Naive thymus-derived CD8-positive, alpha-beta T cell (primary cell): Measurements from ENCODE around the gene MAP3K5. TPM values are rescaled to one million over a fixed set of nuclear protein-coding genes. Genes with fewer than 3 reads are reported as not detected.
A peak's percentile ranks its signal among the peaks of the same experiment; 100 is the strongest.

Source experiments
- ATAC-seq, 2 donors: fragments of 150-1000 bp; cut with Tn5 transposase in 1 of 2; sonication (Bioruptor Pico), chemical (Tn5 transposase) in 1 of 2; 1 replicate in 1 of 2; 2 replicates in 1 of 2; pipeline ENCODE4 v1.10.0; 2021; ENCODE audit warnings: mild to moderate bottlenecking in 2 of 2, moderate library complexity in 2 of 2
- POLR2A ChIA-PET: fragments of 350-600 bp; sonication (Branson Sonifier 250); formaldehyde crosslinking; loops from one replicate; lab custom pipeline; 2021; ENCODE audit warnings: antibody characterized with exemption; lab: Charles Lee
- DNase-seq, 10 donors: peaks; one replicate each; pipeline versions ENCODE4 v3.0.0 to v3.0.0-alpha.2; 2020 to 2022
- H3K27ac Mint-ChIP-seq, 10 donors: one replicate each; pipeline ENCODE4 v1.8.0; 2020 to 2022; ENCODE audit warnings: mild to moderate bottlenecking in 10 of 10, mixed read lengths in 10 of 10, moderate library complexity in 4 of 10, inconsistent platforms in 1 of 10
- H3K27me3 Mint-ChIP-seq, 5 donors: one replicate each; pipeline ENCODE4 v1.8.0; 2021 to 2022; ENCODE audit warnings: mixed read lengths in 5 of 5
- H3K36me3 Mint-ChIP-seq, 3 donors: one replicate each; pipeline ENCODE4 v1.8.0; 2020 to 2022; ENCODE audit warnings: mixed read lengths in 3 of 3, mild to moderate bottlenecking in 2 of 3, inconsistent platforms in 1 of 3
- H3K4me1 Mint-ChIP-seq, 4 donors: one replicate each; pipeline ENCODE4 v1.8.0; 2021 to 2022; ENCODE audit warnings: mixed read lengths in 4 of 4
- H3K4me3 Mint-ChIP-seq, 10 donors: one replicate each; pipeline ENCODE4 v1.8.0; 2020 to 2022; ENCODE audit warnings: mild to moderate bottlenecking in 10 of 10, mixed read lengths in 10 of 10, moderate library complexity in 6 of 10, inconsistent platforms in 1 of 10
- H3K9me3 Mint-ChIP-seq, 9 donors: one replicate each; pipeline ENCODE4 v1.8.0; 2020 to 2022; ENCODE audit warnings: mixed read lengths in 9 of 9, mild to moderate bottlenecking in 3 of 9, inconsistent platforms in 1 of 9, moderate library complexity in 1 of 9
- polyA plus RNA-seq, 3 donors: library from polyadenylated mRNA; unstranded; fragments of 300-500 nt; fragmentation: Illumina TruSeq; gene quantifications; one replicate each; pipeline ENCODE4 v1.2.3, GENCODE V29; 2021
- total RNA-seq, 8 experiments: library from RNA in 2 of 8; stranded (reverse) in 2 of 8; gene quantifications; one replicate each; pipeline ENCODE4 v1.2.3 and lab custom pipeline; 2021 to 2026

The MAP3K5 gene
- total and polyA plus RNA-seq, 5 experiments from 2014 or later = 3.0 to 8.7 (median 4.5) TPM

- H3K36me3 Mint-ChIP-seq = no peaks in the 10 kb centered on the region
- H3K4me3 Mint-ChIP-seq = no peak overlapping the region
- H3K9me3 Mint-ChIP-seq = no peaks in the 10 kb centered on the region
- POLR2A ChIA-PET = interaction anchor here (0.9 to 3.5 kb wide), 2 partner anchors 23 to 53 kb away, joined by 3 to 21 read pairs; partner anchors contain the start of gene MAP3K5
- H3K4me1 Mint-ChIP-seq = peaks cover 10 to 51% (median 19%) of the 10 kb centered on the region in 4 donors
- H3K27ac Mint-ChIP-seq = peak overlapping the region in 2 of 10 donors; percentile 27 to 46
- ATAC-seq (peak; percentile 53 to 67), DNase-seq (peak in 1 of 10 donors; percentile 29)
- H3K27me3 Mint-ChIP-seq = no peaks in the 10 kb centered on the region
Observed at GRCh38 chr6:136739501-136739900, 52.8 kb downstream of the MAP3K5 start.

GRCh38 chr6:136739071-136739470 lies 53.2 kb downstream of the MAP3K5 start:
- H3K4me1 Mint-ChIP-seq = peaks cover 10 to 49% (median 18%) of the 10 kb centered on the region in 4 donors
- no peaks in the 10 kb centered on the region for H3K9me3 Mint-ChIP-seq
- POLR2A ChIA-PET = interaction anchor here (0.9 to 3.5 kb wide), 2 partner anchors 23 to 53 kb away, joined by 3 to 21 read pairs; partner anchors contain the start of gene MAP3K5
- DNase-seq (no peak), ATAC-seq (no peak)
- H3K4me3 Mint-ChIP-seq = no peak overlapping the region
- no peaks in the 10 kb centered on the region for H3K27me3 Mint-ChIP-seq
- H3K27ac Mint-ChIP-seq = peak overlapping the region in 2 of 10 donors; percentile 46 to 60
- H3K36me3 Mint-ChIP-seq = no peaks in the 10 kb centered on the region

- no peak for DNase-seq
- POLR2A ChIA-PET = interaction anchor here (3.5 kb wide), 1 partner anchor 53 kb away, joined by 21 read pairs; the partner anchor contains the start of gene MAP3K5
- H3K4me1 Mint-ChIP-seq = peaks cover 10 to 51% (median 18%) of the 10 kb centered on the region in 4 donors
- H3K27ac Mint-ChIP-seq = peak overlapping the region in 1 of 10 donors; percentile 60
- H3K36me3 Mint-ChIP-seq = no peaks in the 10 kb centered on the region
- no peak for ATAC-seq
- H3K9me3 Mint-ChIP-seq = no peaks in the 10 kb centered on the region
- no peak overlapping the region for H3K4me3 Mint-ChIP-seq
- no peaks in the 10 kb centered on the region for H3K27me3 Mint-ChIP-seq
Observed at GRCh38 chr6:136738692-136739057, 53.6 kb downstream of the MAP3K5 start.

- ATAC-seq (no peak), DNase-seq (no peak)
- Mint-ChIP-seq H3K27me3 (no peaks in the 10 kb centered on the region), H3K9me3 (no peaks in the 10 kb centered on the region), H3K4me3 (no peak overlapping the region), H3K4me1 (peaks cover 10 to 51% (median 18%) of the 10 kb centered on the region in 4 donors), H3K36me3 (no peaks in the 10 kb centered on the region), H3K27ac (peak overlapping the region in 3 of 10 donors; percentile 8 to 60 (median 36))
- POLR2A ChIA-PET = interaction anchor here (3.5 kb wide), 1 partner anchor 54 kb away, joined by 21 read pairs; the partner anchor contains the start of gene MAP3K5
Observed at GRCh38 chr6:136737871-136738691, 54.2 kb downstream of the MAP3K5 start.

- Mint-ChIP-seq H3K4me1 (peaks cover 10 to 47% (median 17%) of the 10 kb centered on the region in 4 donors), H3K27ac (peak overlapping the region in 1 of 10 donors; percentile 6), H3K4me3 (no peak overlapping the region), H3K9me3 (no peaks in the 10 kb centered on the region), H3K27me3 (no peaks in the 10 kb centered on the region), H3K36me3 (no peaks in the 10 kb centered on the region)
- POLR2A ChIA-PET = no interaction called here
- no peak for DNase-seq
- no peak for ATAC-seq
Observed at GRCh38 chr6:136737374-136737844, 54.9 kb downstream of the MAP3K5 start.

- no peaks in the 10 kb centered on the region for H3K27me3 Mint-ChIP-seq
- H3K36me3 Mint-ChIP-seq = peaks cover 0 to 2% (median 0%) of the 10 kb centered on the region in 3 donors
- ATAC-seq (no peak), DNase-seq (no peak)
- peaks cover 9 to 44% (median 19%) of the 10 kb centered on the region in 4 donors for H3K4me1 Mint-ChIP-seq
- POLR2A ChIA-PET = no interaction called here
- H3K9me3 Mint-ChIP-seq = no peaks in the 10 kb centered on the region
- H3K27ac Mint-ChIP-seq = no peak overlapping the region
- no peak overlapping the region for H3K4me3 Mint-ChIP-seq
Observed at GRCh38 chr6:136736281-136736960, 55.9 kb downstream of the MAP3K5 start.

DNA sequence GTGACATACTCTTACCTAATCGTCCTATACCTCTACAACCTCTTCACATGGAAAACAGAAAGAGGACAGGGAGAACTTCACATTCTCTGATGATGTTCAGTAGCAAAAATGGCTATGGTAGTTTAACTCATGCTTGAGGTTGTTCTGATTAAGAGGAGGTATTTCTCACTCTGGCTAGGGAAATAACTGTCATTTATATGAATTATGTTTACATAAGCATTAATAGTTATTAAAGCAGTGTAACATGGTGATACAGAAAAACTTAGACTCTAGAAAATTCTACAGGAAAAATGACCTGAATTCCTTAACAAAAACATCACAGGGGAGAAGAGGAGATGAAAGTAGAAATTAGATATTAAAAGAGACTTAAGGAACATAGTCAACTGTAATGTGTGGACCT lies 57.3 kb downstream of the MAP3K5 start:
- POLR2A ChIA-PET = no interaction called here
- Mint-ChIP-seq H3K4me3 (no peak overlapping the region), H3K4me1 (peaks cover 7 to 47% (median 16%) of the 10 kb centered on the region in 4 donors), H3K27ac (no peak overlapping the region), H3K9me3 (no peaks in the 10 kb centered on the region), H3K36me3 (peaks cover 0 to 2% (median 0%) of the 10 kb centered on the region in 3 donors), H3K27me3 (no peaks in the 10 kb centered on the region)
- no peak for DNase-seq
- ATAC-seq = no peak

- H3K4me1 Mint-ChIP-seq = peaks cover 0 to 41% (median 13%) of the 10 kb centered on the region in 4 donors
- H3K27me3 Mint-ChIP-seq = no peaks in the 10 kb centered on the region
- peaks cover 0 to 4% (median 0%) of the 10 kb centered on the region in 9 donors for H3K9me3 Mint-ChIP-seq
- no peak for DNase-seq
- no peak overlapping the region for H3K4me3 Mint-ChIP-seq
- H3K27ac Mint-ChIP-seq = no peak overlapping the region
- POLR2A ChIA-PET = no interaction called here
- H3K36me3 Mint-ChIP-seq = peaks cover 0 to 6% (median 2%) of the 10 kb centered on the region in 3 donors
- ATAC-seq = no peak
Observed at GRCh38 chr6:136732889-136733288, 59.4 kb downstream of the MAP3K5 start.

DNA sequence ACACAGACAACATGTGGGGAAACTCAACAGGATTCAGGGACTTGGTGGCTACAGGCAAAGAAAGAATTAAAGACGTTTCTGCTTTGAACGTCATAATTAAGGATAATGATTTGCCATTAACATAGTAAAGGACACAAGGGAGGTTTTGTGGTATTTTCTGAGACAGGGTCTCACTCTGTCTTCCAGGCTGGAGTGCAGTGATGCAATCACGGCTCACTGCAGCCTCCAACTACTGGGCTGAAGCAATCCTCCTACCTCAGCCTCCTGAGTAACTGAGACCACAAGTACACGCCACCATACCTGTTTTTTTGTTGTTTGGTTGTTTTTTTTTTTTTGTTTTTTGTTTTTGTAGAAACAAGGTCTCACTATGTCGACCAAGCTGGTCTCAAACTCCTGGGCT lies 62.4 kb downstream of the MAP3K5 start:
- Mint-ChIP-seq H3K27me3 (no peaks in the 10 kb centered on the region), H3K27ac (no peak overlapping the region), H3K4me1 (peaks cover 0 to 37% (median 12%) of the 10 kb centered on the region in 4 donors), H3K9me3 (peaks cover 0 to 4% (median 0%) of the 10 kb centered on the region in 9 donors), H3K4me3 (no peak overlapping the region), H3K36me3 (peaks cover 0 to 8% (median 2%) of the 10 kb centered on the region in 3 donors)
- ATAC-seq (no peak), DNase-seq (no peak)
- POLR2A ChIA-PET = interaction anchor here (0.7 kb wide), 2 partner anchors 132 to 822 kb away, joined by 3 read pairs; no protein-coding TSS in a partner anchor

DNA sequence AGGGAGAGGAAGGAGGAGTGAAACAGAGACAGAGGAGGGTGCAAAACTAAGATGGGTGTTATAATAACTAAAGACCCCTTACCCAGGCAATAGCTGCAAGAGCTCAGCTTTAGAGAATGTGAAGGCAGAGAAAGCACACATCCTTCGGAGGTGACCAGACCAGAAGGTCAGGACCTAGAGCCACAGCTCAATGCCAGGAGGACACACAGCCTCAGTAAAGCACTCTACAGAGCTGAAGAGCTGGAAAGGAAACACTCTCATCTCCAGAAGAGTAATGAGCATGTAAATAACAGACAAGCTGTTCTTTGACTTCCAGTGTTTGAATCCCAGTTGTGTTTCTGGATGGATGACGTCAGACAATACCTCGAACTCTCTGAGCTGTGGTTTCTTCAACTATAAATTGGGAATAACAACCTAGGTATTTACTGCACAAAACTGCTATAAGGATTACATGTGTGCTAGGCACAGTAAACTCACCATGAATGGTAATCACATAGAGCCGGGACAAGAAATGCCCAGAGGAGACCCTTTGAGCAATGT lies 63.2 kb downstream of the MAP3K5 start:
- H3K4me1 Mint-ChIP-seq = peaks cover 2 to 39% (median 13%) of the 10 kb centered on the region in 4 donors
- no peak for DNase-seq
- peaks cover 0 to 8% (median 2%) of the 10 kb centered on the region in 3 donors for H3K36me3 Mint-ChIP-seq
- H3K27me3 Mint-ChIP-seq = no peaks in the 10 kb centered on the region
- no peak overlapping the region for H3K4me3 Mint-ChIP-seq
- H3K9me3 Mint-ChIP-seq = peaks cover 0 to 4% (median 0%) of the 10 kb centered on the region in 9 donors
- POLR2A ChIA-PET = no interaction called here
- ATAC-seq = no peak
- H3K27ac Mint-ChIP-seq = no peak overlapping the region

GRCh38 chr6:136728033-136728939 lies 64.0 kb downstream of the MAP3K5 start:
- Mint-ChIP-seq H3K27me3 (no peaks in the 10 kb centered on the region), H3K27ac (no peak overlapping the region), H3K9me3 (peaks cover 0 to 4% (median 0%) of the 10 kb centered on the region in 9 donors), H3K4me3 (no peak overlapping the region), H3K4me1 (peaks cover 8 to 41% (median 19%) of the 10 kb centered on the region in 4 donors), H3K36me3 (peaks cover 0 to 8% (median 2%) of the 10 kb centered on the region in 3 donors)
- DNase-seq (no peak), ATAC-seq (no peak)
- POLR2A ChIA-PET = interaction anchor here (0.7 kb wide), 1 partner anchor 64 kb away, joined by 3 read pairs; the partner anchor contains the start of gene MAP3K5
